ENCODE measurements around the gene SEMA4D.

The SEMA4D gene

DNA sequence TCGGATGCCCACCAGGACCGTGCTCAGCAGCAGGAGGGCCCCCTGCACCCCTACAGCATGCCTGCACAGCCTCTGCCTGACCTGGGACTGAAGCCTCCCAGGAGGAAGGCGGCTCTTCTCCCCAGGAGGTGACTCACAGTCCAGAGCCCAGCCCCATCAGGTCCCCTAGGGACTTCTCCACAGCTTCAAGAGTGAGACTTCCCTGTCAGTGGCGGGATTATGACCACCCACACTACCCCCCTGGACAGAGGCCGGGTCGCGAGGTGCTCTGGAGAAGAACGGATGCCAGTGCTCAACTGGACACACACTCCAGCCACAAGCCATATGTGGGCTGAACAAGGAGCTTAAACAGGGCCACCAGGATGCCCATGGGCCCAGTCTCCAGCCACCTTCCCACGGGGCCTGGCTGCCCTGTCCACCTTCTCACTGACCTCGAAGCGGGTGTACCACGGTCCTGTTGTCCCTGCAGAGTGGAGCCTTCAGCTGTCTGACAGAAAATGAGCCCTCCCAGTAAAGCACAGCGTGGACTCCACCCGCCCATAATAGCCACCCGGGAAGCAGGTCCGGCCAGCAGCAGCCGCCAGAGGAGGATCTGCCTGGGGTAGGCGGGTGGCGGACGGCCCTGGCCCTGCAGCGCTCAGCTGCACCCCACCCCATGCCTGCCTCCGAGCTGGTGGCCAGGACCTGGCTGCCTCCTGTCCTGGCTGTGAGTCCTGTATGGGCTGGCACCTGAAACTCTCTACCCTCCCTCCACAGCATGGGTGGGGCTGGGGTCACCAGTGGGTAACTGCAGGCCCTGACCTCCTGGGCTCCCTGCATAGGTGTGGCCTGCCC lies 54.7 kb downstream of the SEMA4D start:
- DNase-seq, result no peak

DNA sequence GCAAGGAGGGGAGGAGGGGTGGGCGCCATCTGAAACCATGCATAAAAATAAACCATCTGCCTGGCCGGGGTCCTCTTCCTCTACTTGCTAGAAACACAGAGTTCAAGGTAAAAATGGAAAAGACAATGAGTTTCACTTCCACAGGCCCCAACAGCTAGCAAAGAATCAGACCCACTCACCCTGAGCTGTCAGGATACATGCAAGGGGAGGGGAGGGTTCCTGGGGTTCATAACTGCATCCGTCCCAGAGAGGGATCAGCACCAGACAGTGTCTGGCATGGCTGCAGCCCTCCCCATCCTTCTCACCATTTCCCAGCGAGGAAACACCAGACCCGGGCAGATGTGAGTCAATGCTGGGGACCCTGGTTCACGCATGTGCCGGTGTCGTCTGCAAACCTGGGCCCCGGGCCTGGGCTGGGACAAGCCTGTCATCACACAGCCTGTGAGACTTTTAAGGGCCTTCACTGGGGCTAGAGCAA lies 55.4 kb downstream of the SEMA4D start:
- no peak for DNase-seq

DNA sequence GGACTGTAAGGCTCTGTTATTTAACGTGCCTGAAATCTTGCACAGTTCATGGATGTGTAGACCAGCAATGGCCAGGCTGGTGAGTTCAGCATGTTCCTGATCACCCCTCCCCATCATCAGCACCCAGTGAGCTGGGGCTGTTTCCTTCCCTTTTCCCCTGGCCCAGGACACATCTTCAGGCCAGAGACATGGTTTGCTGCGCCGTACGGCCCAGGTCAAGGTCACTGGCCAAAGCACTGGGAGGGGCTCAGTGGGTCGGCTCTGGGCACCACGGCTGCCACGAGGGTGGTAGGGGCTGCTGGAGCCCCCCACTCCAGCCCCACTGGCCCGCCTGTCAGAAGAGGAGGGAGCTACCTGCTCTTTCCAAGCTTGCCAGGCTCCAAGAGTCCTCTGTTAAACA lies 55.9 kb downstream of the SEMA4D start:
- DNase-seq, result no peak

DNA sequence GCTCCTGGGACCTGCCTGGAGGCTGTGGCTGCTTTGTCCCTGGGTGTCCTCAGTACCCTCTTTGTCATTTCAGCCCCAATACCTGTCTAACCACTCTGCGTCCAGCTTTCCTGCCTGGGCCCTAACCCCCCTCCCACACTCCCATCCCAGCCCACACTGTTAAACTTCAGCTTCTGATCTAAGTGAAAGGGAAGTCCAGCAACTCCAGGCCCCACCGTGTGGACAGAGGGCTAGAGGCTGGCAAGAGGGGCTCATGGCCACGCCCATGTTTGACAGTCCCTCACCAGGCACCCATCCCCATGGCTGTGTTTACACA lies 56.3 kb downstream of the SEMA4D start:
- no peak for DNase-seq

DNA sequence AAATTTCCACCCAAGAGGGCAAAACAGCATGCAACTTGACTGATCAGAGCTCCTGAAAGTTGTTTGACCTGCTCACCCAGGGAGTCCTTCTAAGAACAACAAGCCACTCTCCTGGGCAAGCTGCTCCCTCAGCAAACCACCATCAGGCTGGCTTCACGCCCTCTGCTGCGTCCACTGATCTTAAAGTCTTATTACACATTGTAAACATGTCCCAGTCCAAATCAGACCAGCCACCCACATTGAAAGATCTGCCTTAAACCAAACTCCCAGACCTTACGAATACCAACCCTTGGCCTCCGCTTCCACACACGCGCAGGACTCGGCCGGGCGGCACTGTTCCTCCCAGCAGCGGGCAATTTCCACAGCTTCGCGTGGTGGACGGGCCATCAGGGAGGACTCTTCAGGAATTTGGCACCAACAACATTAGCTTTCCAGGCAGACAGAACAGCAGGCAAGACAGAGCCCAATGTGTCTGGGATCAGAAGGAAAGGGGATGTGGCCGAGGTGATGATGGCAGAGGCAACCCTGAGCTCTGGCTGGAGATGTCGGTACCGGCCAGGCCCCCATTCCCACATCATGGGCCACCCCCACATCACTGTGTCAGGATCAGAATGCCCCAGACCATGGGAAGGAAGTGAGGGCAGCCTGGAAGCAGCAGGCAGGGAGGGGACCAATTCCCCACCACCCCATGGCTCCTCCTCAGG lies 56.8 kb downstream of the SEMA4D start:
- DNase-seq, result no peak

DNA sequence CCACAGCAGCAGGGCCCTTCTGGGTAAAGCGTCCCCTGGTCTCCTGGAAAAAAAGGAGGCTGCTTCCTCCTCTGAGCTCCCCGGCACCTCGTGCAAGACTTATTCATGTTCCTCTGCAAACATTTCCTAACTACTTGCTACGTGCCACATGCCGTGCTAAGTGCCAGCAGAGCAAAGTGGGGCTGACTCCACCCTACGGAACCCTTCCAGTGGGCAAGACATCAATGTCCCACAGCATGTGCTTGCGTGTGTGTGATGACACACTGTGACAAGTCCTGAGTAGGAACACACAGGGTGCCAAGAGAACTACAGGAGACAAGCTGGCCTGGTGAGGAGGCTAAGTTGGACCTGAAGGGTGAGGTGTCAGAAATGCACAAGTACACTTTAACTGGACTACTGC lies 57.4 kb downstream of the SEMA4D start:
- no peak for DNase-seq

DNA sequence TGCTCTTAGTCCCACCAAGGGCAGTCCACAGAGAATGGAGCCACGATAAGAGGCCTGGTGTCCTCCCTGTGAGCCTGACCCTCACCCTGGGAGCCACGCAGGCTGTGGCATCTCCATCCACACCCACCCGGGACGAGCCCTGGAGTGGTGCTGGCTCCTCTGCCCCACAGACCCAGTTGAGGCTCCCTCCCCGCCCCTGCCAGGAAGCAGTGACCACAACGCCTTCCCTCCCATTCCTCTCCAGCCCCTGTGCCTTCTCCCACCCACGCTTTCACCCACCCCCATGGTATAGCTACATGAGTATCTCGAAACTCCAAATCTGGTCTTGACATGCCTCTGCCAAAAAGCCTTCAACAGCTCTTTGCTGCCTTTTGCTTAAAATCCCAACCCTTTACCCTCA lies 57.9 kb downstream of the SEMA4D start:
- DNase-seq, result no peak

DNA sequence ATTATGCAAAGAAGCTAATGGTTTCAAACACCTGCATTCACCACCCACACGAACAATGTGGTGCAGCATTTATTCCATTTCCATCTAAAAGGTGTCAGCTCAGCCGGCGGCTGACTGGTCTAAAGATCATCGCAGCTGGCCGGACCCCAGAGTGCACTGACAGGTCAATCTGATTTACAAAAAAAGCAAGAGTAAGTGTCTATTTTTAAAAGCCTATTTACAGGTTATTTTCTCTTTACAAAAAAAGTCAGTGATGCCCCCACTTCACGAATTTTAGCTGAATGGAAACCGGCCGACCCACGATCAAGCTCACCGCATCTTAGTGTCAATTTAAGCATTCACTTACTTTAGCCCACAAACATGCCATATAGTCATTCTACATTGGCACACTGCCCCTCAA lies 58.3 kb downstream of the SEMA4D start:
- no peak for DNase-seq

DNA sequence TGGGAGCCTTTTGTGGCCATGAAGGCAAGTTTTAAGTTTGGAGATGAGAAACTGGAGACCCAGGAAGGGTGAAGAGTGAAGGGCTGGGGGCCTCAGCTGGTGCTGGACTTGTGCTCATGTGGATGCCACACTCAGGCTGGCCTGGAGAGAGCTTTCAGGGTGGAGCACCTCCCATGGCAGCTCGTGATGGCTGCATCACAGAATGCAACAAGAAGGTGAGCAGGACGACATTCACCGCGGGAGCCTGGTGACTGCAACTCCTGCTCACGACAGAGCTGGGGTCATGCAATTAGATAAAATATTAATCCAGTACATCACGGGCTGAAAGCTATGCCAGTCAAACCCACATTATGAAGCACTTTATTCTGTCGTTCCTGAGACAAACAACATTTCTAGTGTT lies 59.7 kb downstream of the SEMA4D start:
- no peak for DNase-seq

DNA sequence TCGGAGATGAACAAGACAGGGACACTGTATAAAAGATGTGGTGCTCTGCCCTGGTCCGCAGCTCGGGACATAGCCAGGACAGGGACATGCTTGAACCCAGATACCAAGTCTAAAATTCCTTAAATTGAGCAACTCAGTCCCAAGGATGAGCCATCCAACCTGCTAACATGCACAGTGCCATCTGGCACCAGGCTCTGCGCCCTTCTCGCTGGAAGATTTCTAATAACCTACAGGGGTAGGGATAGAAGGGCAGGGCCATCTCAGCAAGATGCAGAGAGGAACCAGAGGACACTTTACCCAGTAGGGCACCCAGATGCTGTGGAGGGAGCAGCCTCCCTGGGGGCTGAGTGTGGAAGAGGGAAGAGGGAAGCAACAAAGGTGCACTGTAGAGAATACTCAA lies 60.1 kb downstream of the SEMA4D start:
- no peak for DNase-seq

DNA sequence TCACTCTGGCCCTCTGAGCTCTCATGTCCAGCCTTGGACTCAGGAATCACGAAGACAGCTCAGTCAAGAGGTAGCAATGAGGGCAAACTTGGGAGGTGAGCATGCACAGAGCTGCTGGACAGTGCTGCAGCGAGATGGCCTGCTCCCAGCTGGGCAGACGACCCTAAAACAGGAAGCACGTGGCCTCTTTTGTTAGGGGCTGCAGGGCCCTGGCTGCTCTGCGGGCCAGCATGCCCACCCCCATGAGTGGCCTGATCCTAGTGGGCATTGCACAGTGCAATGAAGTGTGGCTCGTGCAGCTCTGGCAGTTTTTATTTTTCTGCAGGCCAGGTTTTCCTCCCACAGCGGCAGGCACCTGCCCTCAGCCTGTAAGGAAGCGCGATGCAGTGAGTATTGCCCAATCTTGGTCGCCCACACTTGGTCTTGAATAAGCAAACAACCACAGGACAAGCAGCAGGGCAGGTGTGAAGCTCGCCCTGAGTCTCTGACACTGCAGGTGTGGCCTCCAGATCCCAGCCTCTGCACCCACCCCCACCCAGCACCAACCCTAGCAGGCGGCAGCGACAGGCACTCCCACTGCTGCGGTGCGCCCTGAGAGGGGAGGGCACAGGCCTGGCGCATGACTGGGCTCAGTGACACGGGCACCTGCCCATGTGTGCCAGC lies 60.8 kb downstream of the SEMA4D start:
- no peak for DNase-seq

DNA sequence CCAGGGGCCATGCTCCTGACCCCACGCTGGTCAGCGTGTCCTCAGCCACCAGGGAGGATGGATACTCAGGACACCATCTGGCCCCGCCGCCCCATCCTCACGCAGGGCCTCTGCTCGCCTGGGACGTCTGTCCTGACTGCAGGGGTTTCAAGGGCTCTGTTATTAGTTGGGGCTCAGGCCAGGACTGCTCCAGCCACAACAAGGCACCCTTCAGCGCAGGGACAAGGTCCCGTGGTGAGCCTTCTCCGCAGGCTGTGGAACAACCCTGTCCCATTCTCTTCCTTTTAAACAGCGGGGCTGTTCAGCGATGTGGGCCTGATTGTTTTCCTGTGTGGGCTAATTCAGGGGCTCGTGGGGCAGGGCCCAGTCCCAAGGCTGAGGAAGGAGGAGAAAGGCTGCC lies 61.6 kb downstream of the SEMA4D start:
- no peak for DNase-seq

DNA sequence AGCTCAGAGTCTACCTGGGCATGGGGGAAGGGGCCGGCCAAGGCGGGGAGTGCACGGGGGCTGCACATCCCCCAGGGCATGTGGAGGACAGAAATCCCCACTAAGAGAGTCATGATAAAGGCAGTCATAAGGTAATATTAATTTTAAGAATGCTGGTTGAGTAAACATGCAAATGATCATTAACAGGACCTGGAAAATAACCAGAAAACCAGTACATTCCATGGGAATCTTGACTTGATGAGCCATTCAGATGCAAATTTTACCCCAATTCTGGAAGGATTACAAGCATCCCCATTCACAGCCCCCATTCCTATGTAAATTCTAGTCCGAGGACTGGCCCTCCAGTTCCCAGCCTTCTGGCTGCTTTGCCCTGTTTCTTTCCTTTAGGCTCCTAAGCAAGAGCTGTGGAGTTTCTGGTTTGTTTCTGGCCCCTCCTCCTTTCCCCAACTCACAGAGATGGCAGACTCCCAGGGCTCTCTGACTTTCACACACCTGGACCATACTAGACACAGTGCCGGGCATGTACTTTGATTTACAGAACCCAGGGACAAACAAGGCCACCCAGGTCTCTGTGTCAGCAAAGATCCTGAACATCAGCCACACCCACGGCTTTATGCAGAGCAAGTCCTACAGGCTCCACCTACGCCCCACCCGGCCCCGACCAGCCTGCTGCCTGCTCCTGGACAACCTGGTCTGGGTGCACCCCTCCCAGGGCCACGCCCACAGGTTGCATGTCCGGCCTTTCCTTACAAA lies 62.7 kb downstream of the SEMA4D start:
- no peak for DNase-seq

DNA sequence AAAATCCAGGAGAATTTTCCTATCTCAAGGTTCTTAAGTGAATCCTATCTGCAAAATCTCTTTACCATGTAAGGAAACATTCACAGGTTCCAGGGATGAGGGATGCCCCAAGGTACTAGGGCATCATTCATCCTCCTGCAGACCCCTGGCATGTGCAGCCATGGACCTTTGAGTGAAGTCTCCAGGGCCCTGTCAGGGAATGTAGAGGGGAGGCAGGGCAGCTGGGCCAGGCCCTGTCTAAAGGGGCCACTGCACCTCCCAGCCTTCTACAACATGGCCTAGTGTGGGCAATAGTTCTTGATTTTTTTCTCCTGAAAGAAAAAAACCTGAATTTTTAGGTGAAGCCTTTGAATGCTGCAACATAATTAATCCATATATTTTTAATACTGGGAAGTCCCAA lies 63.3 kb downstream of the SEMA4D start:
- DNase-seq, result no peak

DNA sequence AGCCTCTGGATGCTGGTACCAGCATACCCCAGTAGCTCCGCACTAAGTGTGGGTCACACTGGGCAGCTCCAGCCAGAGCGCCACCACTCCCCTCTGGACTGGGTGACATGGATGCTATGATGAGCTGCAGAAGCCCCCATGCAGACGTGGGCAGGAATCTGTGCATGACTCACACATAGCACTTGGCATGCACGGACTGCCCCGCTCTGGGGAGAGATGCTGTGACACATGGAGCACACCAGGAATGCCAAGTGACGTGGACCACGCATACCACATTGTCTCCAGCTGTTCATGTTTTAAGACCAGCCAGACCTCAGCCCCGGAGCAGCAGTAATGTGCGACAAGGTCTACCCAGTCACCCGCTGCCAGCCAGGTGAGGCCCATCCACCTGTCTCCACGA lies 64.1 kb downstream of the SEMA4D start:
- no peak for DNase-seq

DNA sequence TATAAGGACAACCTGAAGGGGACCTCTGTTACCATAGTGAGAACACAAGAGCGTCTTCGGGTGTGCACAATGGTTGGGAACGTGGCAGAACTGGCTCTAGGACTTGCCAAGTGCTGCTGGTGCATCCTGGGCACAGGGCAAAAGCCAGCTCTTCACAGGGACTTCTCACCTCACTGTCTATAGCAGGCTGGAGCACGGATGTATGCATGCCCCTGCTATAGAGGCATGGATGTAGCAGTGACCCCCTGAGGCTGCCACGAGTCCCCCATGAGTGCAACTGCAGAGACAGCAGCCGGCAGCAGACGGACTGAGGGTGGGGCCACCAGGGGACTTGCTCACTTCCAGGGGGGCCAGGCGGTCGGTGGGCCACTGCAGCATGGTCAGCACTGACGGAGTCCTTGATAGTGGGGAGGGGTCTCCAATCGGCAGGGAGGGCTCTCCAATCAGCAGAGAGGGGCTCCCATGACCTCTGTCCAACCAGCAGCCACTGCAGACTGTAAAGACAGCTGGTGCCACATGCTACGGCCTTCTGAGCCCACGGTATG lies 64.9 kb downstream of the SEMA4D start:
- no peak for DNase-seq

DNA sequence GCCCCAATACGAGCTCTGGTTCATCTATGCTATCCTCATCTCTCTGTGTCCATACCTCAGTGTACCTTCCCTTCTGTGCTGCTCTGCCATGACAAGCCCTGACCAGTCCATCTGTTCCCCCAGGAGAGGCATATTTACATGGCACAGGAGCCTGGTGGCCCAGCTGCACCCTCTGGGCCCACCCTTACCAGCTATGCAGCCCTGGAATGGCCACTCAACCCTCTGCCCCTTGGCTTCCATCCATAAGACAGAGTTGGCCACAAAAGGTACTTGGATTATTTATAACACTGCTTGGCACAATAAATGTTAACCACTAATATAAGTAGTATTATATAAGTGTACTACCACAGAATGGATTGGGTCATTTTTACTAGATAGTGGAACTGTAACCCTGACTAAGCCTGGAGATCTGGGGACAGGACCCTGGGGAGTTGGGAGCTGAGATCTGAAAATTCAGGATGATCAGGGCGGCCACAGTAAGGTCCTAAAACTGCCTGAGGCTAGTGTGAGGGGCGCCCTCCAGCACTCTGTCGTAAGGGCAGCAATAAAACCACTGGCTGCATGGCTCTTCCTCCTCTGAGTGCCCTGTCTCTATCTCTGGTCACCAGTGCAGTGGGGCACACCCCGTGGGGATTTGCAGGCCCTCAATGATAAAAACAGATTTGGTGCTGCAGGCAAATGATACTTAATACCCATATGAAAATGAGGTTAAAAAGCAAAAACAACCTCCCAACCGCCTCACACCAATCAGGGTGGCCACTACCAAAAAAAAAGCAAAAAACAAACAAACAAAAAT lies 65.8 kb downstream of the SEMA4D start:
- no peak for DNase-seq

DNA sequence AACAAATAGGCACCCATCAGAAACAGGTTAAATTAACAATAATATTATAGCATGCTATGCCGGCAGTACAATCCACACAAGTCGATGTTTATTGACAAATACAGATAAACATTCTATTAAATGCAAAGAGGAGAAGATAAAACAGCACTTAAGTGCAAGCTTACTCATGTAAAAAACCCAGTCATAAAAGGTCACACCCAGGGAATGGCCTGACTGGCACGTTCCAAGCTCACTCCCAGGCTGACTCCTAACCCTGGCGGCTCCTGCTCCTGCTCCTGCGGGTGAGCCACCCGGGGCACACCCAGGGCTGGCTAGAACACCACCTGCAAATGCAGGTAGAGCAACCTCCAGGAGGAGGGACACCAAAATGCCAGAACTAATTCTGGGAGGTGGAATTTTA lies 66.9 kb downstream of the SEMA4D start:
- DNase-seq, result no peak

DNA sequence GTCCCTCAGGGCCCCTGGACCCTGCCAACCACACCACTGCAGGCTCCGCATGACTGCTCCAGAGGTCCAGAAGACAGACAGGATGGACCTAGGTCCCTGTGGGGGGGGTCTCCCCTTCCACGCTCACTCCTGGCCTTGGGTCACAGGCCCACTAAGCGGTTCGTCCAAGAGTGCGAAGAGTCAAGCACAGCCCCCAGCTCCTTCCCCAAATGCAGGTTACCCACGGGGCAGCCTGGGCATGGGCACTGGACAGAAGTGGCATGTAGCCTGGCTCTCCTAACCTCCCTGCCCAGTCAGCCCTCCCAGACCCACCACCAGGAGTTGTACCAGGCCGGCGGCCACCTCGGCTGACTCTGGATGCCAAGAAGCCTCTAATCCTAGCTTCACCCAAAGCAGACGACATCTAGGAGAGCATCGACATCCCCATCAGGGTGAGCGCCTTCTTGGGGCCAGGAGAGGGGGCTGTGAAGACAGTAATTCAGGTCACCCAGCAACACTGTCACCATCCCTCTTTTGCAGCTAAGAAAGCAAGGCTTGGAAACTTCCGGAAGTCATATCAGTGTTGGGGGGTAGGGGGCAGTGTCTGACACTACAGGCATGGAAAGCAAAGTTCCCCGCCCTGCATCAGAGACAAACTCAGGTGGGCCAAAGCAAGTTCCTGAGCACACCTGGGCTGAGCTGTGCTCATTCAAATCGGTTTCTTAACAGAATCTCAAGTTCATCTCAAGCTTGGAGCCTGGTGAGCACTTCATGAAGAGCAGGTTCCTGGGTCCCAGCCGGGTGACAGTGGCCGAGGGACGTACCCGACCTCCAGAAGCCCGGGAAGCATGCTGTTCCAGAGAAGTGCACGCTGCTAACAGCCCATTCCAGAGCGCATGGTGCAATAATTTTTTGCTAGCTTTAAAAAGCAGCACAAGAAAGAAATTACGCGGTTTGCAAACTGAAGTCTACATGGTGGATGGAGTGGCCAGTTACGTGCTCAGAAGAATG lies 68.7 kb downstream of the SEMA4D start:
- DNase-seq, result no peak

DNA sequence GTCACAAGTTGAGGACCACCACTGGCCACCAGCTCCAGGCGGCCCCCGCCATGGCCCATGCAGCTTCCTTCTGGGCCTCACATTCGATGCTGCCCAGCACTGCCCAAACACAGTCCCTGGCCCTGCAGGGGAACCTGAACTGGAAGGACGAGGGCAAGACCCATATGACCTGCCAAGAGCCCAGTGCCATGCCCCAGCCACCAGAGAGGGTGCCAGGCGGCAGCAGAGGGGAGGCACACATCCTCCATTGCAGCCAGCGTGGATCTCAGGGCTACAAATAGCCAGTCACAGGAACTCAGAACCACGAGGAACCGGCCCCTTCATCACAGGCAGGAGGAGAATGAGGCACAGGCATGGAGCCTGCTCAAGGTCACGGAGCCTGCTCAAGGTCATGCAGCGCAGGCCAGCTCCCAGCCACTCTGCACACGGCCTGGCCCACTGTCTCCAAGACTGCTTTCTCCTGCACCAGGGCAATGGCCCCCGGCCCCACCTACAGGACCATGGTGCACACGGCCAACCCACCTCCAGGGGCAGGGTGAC lies 69.6 kb downstream of the SEMA4D start:
- DNase-seq, result no peak
